GM23338 (cell line): ENCODE measurements around the gene IGSF8. TPM values are rescaled to one million over a fixed set of nuclear protein-coding genes. Genes with fewer than 3 reads are reported as not detected.

Source experiments
- ATAC-seq: fragments of 200-7000 bp; cut with Tn5 transposase; 3 replicates; pipeline ENCODE4 v1.9.1; 2020
- DNase-seq: peaks from one replicate; pipeline ENCODE4 v3.0.0-alpha.2; 2015; ENCODE audit warnings: low spot score
- H2AFZ ChIP-seq: fragments of 200-600 bp; sonication (generic); 2 replicates; pipeline ENCODE4 v1.8.0; 2016; ENCODE audit warnings: antibody characterized with exemption, mild to moderate bottlenecking, moderate library complexity
- H3F3A ChIP-seq: fragments of 200-600 bp; sonication (generic); replicated peaks from 2 replicates; pipeline ENCODE4 v1.8.0; 2017; ENCODE audit warnings: antibody characterized with exemption, mixed run types, low read depth
- H3K27ac ChIP-seq: fragments of 200-600 bp; sonication (generic); 2 replicates; pipeline ENCODE4 v1.6.1; 2016; ENCODE audit warnings: low read depth
- H3K27me3 ChIP-seq: fragments of 200-600 bp; sonication (generic); 2 replicates; pipeline ENCODE4 v1.8.0; 2016; ENCODE audit warnings: mild to moderate bottlenecking, mixed run types, moderate library complexity; ENCODE audit not compliant: insufficient read depth
- H3K36me3 ChIP-seq: fragments of 200-600 bp; sonication (generic); 2 replicates; pipeline ENCODE4 v1.8.0; 2016; ENCODE audit warnings: mild to moderate bottlenecking; ENCODE audit not compliant: insufficient read depth
- H3K4me1 ChIP-seq: fragments of 200-600 bp; sonication (generic); 2 replicates; pipeline ENCODE4 v1.8.0; 2016; ENCODE audit warnings: mild to moderate bottlenecking, moderate library complexity; ENCODE audit not compliant: insufficient read depth
- H3K4me2 ChIP-seq: fragments of 200-600 bp; sonication (generic); 2 replicates; pipeline ENCODE4 v1.7.1; 2017; ENCODE audit warnings: mixed run types
- H3K4me3 ChIP-seq: fragments of 200-600 bp; sonication (generic); 2 replicates; pipeline ENCODE4 v1.6.1; 2016; ENCODE audit warnings: mixed run types
- H3K79me2 ChIP-seq: fragments of 200-600 bp; sonication (generic); replicated peaks from 2 replicates; pipeline ENCODE4 v1.8.0; 2017; ENCODE audit warnings: mild to moderate bottlenecking; ENCODE audit not compliant: insufficient read depth
- H3K9me2 ChIP-seq: fragments of 200-600 bp; sonication (generic); 2 replicates; pipeline ENCODE4 v1.8.0; 2017; ENCODE audit not compliant: insufficient read depth
- H4K20me1 ChIP-seq: fragments of 200-600 bp; sonication (generic); replicated peaks from 2 replicates; pipeline ENCODE4 v1.8.0; 2017; ENCODE audit warnings: mild to moderate bottlenecking; ENCODE audit not compliant: insufficient read depth
- H3K27ac Mint-ChIP-seq: 2 replicates; pipeline ENCODE4 v1.8.0; 2020; ENCODE audit warnings: inconsistent platforms, mild to moderate bottlenecking, moderate library complexity, mixed read lengths
- H3K27me3 Mint-ChIP-seq: 3 replicates; pipeline ENCODE4 v1.8.0; 2022; ENCODE audit warnings: low read depth, mild to moderate bottlenecking, moderate library complexity, mixed read lengths, inconsistent platforms; ENCODE audit not compliant: insufficient read depth, poor library complexity
- H3K36me3 Mint-ChIP-seq: 3 replicates; pipeline ENCODE4 v1.8.0; 2021; ENCODE audit warnings: low read depth, mild to moderate bottlenecking, inconsistent platforms, moderate library complexity, mixed read lengths
- H3K4me1 Mint-ChIP-seq: 3 replicates; pipeline ENCODE4 v1.8.0; 2020; ENCODE audit warnings: mild to moderate bottlenecking, inconsistent platforms, mixed read lengths
- H3K4me3 Mint-ChIP-seq: 3 replicates; pipeline ENCODE4 v1.8.0; 2021; ENCODE audit warnings: moderate library complexity, mild to moderate bottlenecking, inconsistent platforms, mixed read lengths
- H3K9me3 Mint-ChIP-seq: 3 replicates; pipeline ENCODE4 v1.8.0; 2020; ENCODE audit warnings: moderate library complexity, mild to moderate bottlenecking, inconsistent platforms, mixed read lengths
- CREB1 ChIP-seq: fragments of 250-450 bp; sonication (Bioruptor Pico); IDR thresholded peaks from 2 replicates; pipeline ENCODE4 v1.5.0; 2020; ENCODE audit warnings: low read depth, mild to moderate bottlenecking, moderate library complexity
- CTCF ChIP-seq, 2 experiments: fragments of 200-600 bp in 1 of 2; sonication (generic) in 1 of 2; conservative IDR thresholded peaks; 2 replicates each; pipeline versions ENCODE4 v1.5.1 to v1.6.1; 2016 to 2017; ENCODE audit warnings: antibody characterized with exemption in 2 of 2, low read depth in 2 of 2, mild to moderate bottlenecking in 2 of 2, moderate library complexity in 1 of 2
- ETS1 ChIP-seq: IDR thresholded peaks from 2 replicates; pipeline ENCODE4 v1.6.1; 2016; ENCODE audit warnings: antibody characterized with exemption
- EZH2 ChIP-seq: fragments of 200-600 bp; sonication (generic); IDR thresholded peaks from one replicate; pipeline ENCODE4 v1.8.0; 2017; ENCODE audit warnings: antibody characterized with exemption, mild to moderate bottlenecking, low read depth; ENCODE audit not compliant: unreplicated experiment
- EZH2phosphoT487 ChIP-seq: fragments of 200-600 bp; sonication (generic); IDR thresholded peaks from one replicate; pipeline ENCODE4 v1.8.1; 2018; ENCODE audit warnings: antibody characterized with exemption; ENCODE audit not compliant: unreplicated experiment
- JUNB ChIP-seq: IDR thresholded peaks from one replicate; pipeline ENCODE4 v1.6.1; 2016; ENCODE audit warnings: antibody characterized with exemption; ENCODE audit not compliant: unreplicated experiment
- NANOG ChIP-seq: IDR thresholded peaks from 2 replicates; pipeline ENCODE4 v1.6.1; 2016; ENCODE audit warnings: antibody characterized with exemption, borderline replicate concordance
- POLR2AphosphoS5 ChIP-seq: IDR thresholded peaks from 2 replicates; pipeline ENCODE4 v1.6.1; 2016; ENCODE audit warnings: antibody characterized with exemption, low read depth
- REST ChIP-seq: IDR thresholded peaks from one replicate; pipeline ENCODE4 v1.6.1; 2018; ENCODE audit warnings: antibody characterized with exemption; ENCODE audit not compliant: unreplicated experiment
- STAT1 ChIP-seq: IDR thresholded peaks from one replicate; pipeline ENCODE4 v1.6.1; 2016; ENCODE audit warnings: antibody characterized with exemption; ENCODE audit not compliant: unreplicated experiment
- ZNF114 ChIP-seq: fragments of 250-450 bp; sonication (Bioruptor Pico); IDR thresholded peaks from 2 replicates; pipeline ENCODE4 v1.5.0; 2020; ENCODE audit warnings: mild to moderate bottlenecking, moderate library complexity
- ZNF331 ChIP-seq: fragments of 250-450 bp; sonication (Bioruptor Pico); IDR thresholded peaks from 2 replicates; pipeline ENCODE4 v1.5.0; 2020; ENCODE audit warnings: low read depth, mild to moderate bottlenecking, moderate library complexity
- ZNF462 ChIP-seq: fragments of 250-450 bp; sonication (Bioruptor Pico); IDR thresholded peaks from 2 replicates; pipeline ENCODE4 v1.5.0; 2020; ENCODE audit warnings: mild to moderate bottlenecking, moderate library complexity
- polyA plus RNA-seq: library from polyadenylated mRNA; unstranded; fragments of >200 nt; fragmentation: Nextera tagmentation; extraction: Ambion mirVana; gene quantifications from 2 replicates; pipeline ENCODE4 v1.2.1, GENCODE V29; 2016
- total RNA-seq: library from RNA; depleted of rRNA; stranded (reverse); fragments of >200 nt; shearing (Covaris generic); gene quantifications from 2 replicates; pipeline ENCODE4 v1.2.3, GENCODE V29; 2014

Gene IGSF8
- total and polyA plus RNA-seq, 2 experiments from 2014 or later, result 38.4 to 120 TPM

GRCh38 chr1:160134791-160135572 is 36.6 kb upstream of the IGSF8 start:
- H3K27ac Mint-ChIP-seq, result 0 out of 2 replicates have a peak overlapping the region, but pooled peaks have one; percentile 18
- no peak overlapping the region for H3K4me3 ChIP-seq

More at GRCh38 chr1:160134791-160135572, 36.6 kb upstream of the IGSF8 start:
- H3K79me2 ChIP-seq, result no peaks in the 10 kb centered on the region
- H3K9me2 ChIP-seq, result no peaks in the 10 kb centered on the region
- no peak overlapping the region for H3K27ac ChIP-seq
- no peak for TF ChIP-seq REST
- TF ChIP-seq ETS1, result no peak
- no peak for TF ChIP-seq ZNF114
- no peak for TF ChIP-seq EZH2phosphoT487
- TF ChIP-seq NANOG, result no peak
- TF ChIP-seq ZNF462 (CRISPR knock-in tag), result no peak
- no peak for TF ChIP-seq POLR2AphosphoS5
- no peak for TF ChIP-seq CTCF (conservative IDR thresholded peaks at IDR 0.05; ENCODE audit: low read depth in 2 of 2)
- no peak for TF ChIP-seq EZH2
- TF ChIP-seq STAT1, result no peak
- TF ChIP-seq CREB1, result no peak
- no peak for TF ChIP-seq JUNB
- TF ChIP-seq ZNF331 (CRISPR knock-in tag), result no peak
- no peak for DNase-seq
- H3K4me1 Mint-ChIP-seq, result no peaks in the 10 kb centered on the region; the same call in 2 of the 3 replicates
- H3K36me3 ChIP-seq, result no peaks in the 10 kb centered on the region; the same call in 1 of the 2 replicates
- no peaks in the 10 kb centered on the region for H3K4me1 ChIP-seq
- no peaks in the 10 kb centered on the region for H3K9me3 Mint-ChIP-seq
- peaks cover 7% of the 10 kb centered on the region for H3K27me3 Mint-ChIP-seq
- ATAC-seq, result no peak
- H3K4me2 ChIP-seq, result no peak overlapping the region
- no peaks in the 10 kb centered on the region; the same call in 1 of the 2 replicates for H4K20me1 ChIP-seq
- no peak overlapping the region for H2AFZ ChIP-seq
- peaks cover 77% of the 10 kb centered on the region for H3K36me3 Mint-ChIP-seq
- no peak overlapping the region for H3K4me3 Mint-ChIP-seq
- no peaks in the 10 kb centered on the region for H3K27me3 ChIP-seq
- H3F3A ChIP-seq, result no peaks in the 10 kb centered on the region
